IPS-18c (cell line): ENCODE data around the gene NF1.
"Not testable (repeated sequence)": the region's sequence is repeated elsewhere in the genome, so short reads cannot be mapped to it uniquely, and the experiment has no call there.

Experiments used
- H3K4me3 ChIP-seq: 2 replicates; pipeline ENCODE4 v1.7.0; 2013; ENCODE audit warnings: low read depth, mild to moderate bottlenecking, low read length, moderate library complexity; ENCODE audit not compliant: insufficient read depth
- H3K9me3 ChIP-seq: one replicate; pipeline ENCODE4 v1.6.1; 2013; ENCODE audit warnings: mild to moderate bottlenecking, low read length, moderate library complexity; ENCODE audit not compliant: control insufficient read depth, insufficient read depth

Gene NF1

GRCh38 chr17:31147507-31148202 lies 52.9 kb downstream of the NF1 start:
- H3K9me3 ChIP-seq, result no peaks in the 10 kb centered on the region
- H3K4me3 ChIP-seq, result no peak overlapping the region

- Histone ChIP-seq H3K4me3 (no peak overlapping the region), H3K9me3 (no peaks in the 10 kb centered on the region)
Observed at GRCh38 chr17:31148205-31148604, 53.4 kb downstream of the NF1 start.

DNA sequence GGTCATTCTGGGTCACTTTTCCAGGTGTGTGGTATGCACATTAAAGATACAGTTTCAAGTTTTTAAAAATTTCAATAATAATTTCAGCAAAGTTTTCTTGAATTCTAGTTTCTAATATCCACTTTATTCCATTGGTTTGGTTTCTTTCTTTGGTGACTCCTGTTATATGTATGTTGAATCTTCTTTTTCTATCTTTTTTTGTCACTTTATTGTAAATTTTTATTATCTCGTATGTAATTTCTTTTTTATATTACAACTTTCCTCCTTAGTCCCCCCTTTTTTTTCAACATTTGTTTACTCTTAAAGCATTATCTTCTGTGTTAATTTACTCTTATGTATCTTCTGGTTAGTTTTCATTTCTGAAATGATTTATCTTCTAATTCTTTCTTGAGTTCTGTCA lies 57.5 kb downstream of the NF1 start:
- Histone ChIP-seq H3K4me3 (no peak overlapping the region), H3K9me3 (no peaks in the 10 kb centered on the region)

GRCh38 chr17:31155208-31155810 lies 60.5 kb downstream of the NF1 start:
- Histone ChIP-seq H3K9me3 (no peaks in the 10 kb centered on the region), H3K4me3 (no peak overlapping the region)

DNA sequence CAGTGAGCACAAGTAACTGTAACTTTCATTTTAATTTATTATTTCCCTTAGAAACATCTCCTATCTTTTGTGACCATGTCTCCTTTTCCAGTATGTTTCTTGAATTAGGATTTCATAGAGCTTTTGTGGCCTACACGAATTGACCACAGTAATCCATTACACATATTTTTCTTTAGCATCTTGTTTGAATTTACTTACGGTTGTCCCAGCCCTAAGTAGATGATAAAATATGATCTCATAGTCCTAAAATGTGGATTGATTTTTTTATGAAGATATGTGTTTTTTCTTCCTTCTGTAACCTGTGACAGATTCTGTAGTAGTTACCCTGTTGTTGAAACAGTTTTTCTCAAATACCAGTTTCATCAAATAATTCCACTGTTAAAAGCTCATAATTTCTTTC lies 61.5 kb downstream of the NF1 start:
- Histone ChIP-seq H3K9me3 (no peaks in the 10 kb centered on the region), H3K4me3 (no peak overlapping the region)

GRCh38 chr17:31156864-31157263 lies 62.1 kb downstream of the NF1 start:
- not testable (repeated sequence) for H3K4me3 ChIP-seq, H3K9me3 ChIP-seq

DNA sequence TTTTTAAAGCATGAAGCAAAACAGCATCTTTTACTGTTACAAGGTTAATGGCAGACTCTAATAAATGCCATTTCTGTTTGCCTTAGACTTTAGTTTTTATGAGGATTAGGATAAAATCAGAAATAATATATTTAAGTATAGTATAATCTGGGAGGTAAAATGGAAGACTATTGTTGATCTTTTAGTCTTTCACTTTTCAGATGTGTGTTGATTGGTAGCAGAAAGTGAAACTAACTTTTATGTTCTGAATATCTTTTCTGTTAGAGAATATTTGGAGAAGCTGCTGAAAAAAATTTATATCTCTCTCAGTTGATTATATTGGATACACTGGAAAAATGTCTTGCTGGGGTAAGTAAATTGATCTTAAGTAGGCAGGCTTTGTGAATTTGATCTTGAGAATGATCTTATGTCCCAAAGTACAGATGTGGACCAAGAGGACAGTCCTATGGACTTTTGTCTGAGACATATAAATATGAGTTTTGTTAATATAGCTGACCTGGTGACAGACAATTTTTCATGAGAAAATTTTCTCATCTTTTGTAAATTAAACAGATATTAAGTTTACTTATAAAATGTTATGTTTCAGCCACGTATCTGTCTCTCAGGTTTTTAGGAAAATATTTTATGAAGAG lies 64.1 kb downstream of the NF1 start:
- Histone ChIP-seq H3K4me3 (no peak overlapping the region), H3K9me3 (no peaks in the 10 kb centered on the region)

GRCh38 chr17:31163091-31163781 lies 68.5 kb downstream of the NF1 start:
- Histone ChIP-seq H3K9me3 (no peaks in the 10 kb centered on the region), H3K4me3 (no peak overlapping the region)

DNA sequence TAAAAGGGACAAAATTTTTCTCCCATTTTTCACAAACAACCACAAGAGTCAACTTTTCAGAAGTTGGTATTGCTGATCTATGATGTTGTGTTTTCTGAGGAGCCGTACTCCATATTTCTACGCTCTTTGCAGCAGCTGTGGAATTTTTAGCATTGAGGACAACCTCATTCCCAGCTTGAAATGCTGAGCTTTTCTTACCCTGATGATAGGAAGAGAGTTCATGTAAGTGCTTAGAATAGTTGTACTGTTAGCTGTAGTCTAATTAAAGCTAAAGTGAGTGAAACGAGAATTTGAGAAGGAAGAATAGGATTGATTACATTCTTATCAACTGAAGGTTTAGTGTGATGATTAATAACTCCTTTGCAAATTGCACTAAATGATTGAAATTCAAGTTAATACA lies 72.3 kb downstream of the NF1 start:
- no peak overlapping the region for H3K4me3 ChIP-seq
- no peaks in the 10 kb centered on the region for H3K9me3 ChIP-seq

DNA sequence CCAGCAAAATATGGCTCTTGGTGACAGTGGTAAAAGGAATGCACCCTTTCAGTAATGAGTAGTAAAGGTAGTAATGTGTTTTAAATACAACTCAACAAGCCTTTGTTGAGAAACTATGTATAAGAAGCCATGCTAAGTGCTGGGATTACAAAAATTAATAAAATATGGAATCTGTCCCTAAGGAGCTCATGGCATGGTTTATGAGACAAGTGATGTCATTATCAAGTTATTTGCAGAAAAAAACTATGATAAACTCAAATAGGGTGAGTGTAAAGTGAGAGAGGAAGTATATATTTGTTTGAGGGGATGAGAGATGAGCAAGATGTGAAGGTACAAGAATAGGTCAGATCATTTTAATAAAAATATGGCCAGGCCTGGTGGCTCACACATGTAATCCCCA lies 76.9 kb downstream of the NF1 start:
- no peak overlapping the region for H3K4me3 ChIP-seq
- no peaks in the 10 kb centered on the region for H3K9me3 ChIP-seq

DNA sequence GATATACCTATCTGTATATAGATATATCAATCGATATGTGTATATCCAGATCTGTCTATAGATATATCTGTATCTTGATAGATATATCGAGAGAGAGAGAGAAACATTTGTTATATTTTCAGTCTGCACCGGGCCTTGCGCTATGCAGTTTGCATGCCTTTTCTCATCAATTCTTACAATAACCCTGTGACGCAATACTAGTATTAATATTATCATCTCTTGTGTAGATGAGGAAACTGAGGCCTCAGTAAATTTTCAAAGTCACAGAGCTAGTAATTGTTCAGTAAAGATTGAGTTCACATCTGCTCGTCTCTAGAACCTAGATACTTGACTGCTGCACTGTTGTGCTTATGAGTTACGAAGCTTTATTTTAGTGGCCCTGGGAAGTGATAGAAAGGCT lies 77.6 kb downstream of the NF1 start:
- Histone ChIP-seq H3K4me3 (no peak overlapping the region), H3K9me3 (no peaks in the 10 kb centered on the region)

GRCh38 chr17:31174215-31174614 lies 79.4 kb downstream of the NF1 start:
- no peak overlapping the region for H3K4me3 ChIP-seq
- no peaks in the 10 kb centered on the region for H3K9me3 ChIP-seq

- no peak overlapping the region for H3K4me3 ChIP-seq
Observed at GRCh38 chr17:31175237-31175636, 80.5 kb downstream of the NF1 start.

GRCh38 chr17:31176143-31176542 lies 81.4 kb downstream of the NF1 start:
- H3K9me3 ChIP-seq, H3K4me3 ChIP-seq: not testable (repeated sequence)

More at GRCh38 chr17:31175237-31175636, 80.5 kb downstream of the NF1 start:
- no peaks in the 10 kb centered on the region for H3K9me3 ChIP-seq

DNA sequence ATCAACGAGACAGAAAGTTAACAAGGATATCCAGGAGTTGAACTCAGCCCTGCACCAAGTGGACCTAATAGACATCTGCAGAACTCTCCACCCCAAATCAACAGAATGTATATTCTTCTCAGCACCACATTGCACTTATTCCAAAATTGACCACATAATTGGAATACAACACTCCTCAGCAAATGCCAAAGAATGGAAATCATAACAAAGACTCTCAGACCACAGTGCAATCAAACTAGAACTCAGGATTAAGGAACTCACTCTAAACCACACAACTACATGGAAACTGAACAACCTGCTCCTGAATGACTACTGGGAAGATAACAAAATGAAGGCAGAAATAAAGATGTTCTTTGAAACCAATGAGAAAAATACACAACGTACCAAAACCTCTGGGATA lies 84.2 kb downstream of the NF1 start:
- not testable (repeated sequence) for H3K9me3 ChIP-seq, H3K4me3 ChIP-seq

- Histone ChIP-seq H3K9me3 (no peaks in the 10 kb centered on the region), H3K4me3 (no peak overlapping the region)
Observed at GRCh38 chr17:31195305-31195704, 100.5 kb downstream of the NF1 start.

DNA sequence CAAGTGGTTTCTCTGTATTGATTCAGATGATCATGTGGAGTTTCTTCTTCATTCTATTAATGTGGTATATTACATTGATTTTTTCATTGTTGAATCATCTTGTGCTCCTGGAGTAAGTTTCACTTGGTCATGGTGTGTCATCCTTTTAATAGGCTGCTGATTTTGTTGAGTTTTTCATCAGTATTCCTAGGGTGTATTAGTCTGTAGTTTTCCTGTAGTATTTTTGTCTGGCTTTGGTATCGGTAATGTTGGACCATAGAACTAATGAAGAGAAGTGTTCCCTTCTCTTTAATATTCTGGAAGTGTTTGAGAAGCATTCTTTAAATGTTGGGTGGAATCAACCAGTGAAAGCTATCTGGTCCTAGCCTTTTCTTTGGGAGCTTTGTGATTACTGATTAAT lies 103.2 kb downstream of the NF1 start:
- no peaks in the 10 kb centered on the region for H3K9me3 ChIP-seq

GRCh38 chr17:31198666-31199065 lies 103.9 kb downstream of the NF1 start:
- not testable (repeated sequence) for H3K9me3 ChIP-seq, H3K4me3 ChIP-seq

More for the DNA sequence above, 103.2 kb downstream of the NF1 start:
- no peak overlapping the region for H3K4me3 ChIP-seq
